DOHH2 (cell line): Measurements from ENCODE around the gene TNFSF8.

Experiments
- H3F3A ChIP-seq: fragments of 200-600 bp; sonication (generic), shearing (Covaris generic); 2 replicates; pipeline ENCODE4 v1.6.0; 2016; ENCODE audit warnings: antibody characterized with exemption, mild to moderate bottlenecking; ENCODE audit not compliant: control insufficient read depth, insufficient read depth
- H3K27ac ChIP-seq: fragments of 200-600 bp; sonication (generic); 2 replicates; pipeline ENCODE4 v1.5.1; 2014; ENCODE audit warnings: low read depth, mild to moderate bottlenecking, low read length, moderate library complexity
- H3K27me3 ChIP-seq: fragments of 200-600 bp; sonication (generic); 2 replicates; pipeline ENCODE4 v1.6.1; 2014; ENCODE audit warnings: mild to moderate bottlenecking, low read length, mixed read lengths; ENCODE audit not compliant: control insufficient read depth
- H3K36me3 ChIP-seq: fragments of 200-600 bp; sonication (generic); 2 replicates; pipeline ENCODE4 v1.6.1; 2014; ENCODE audit warnings: mild to moderate bottlenecking, low read length, moderate library complexity, mixed read lengths; ENCODE audit not compliant: control insufficient read depth
- H3K4me1 ChIP-seq: fragments of 200-600 bp; sonication (generic); 2 replicates; pipeline ENCODE4 v1.6.1; 2014; ENCODE audit warnings: mild to moderate bottlenecking, low read length, mixed read lengths; ENCODE audit not compliant: control insufficient read depth
- H3K4me2 ChIP-seq: fragments of 200-600 bp; sonication (generic); 2 replicates; pipeline ENCODE4 v1.6.0; 2014; ENCODE audit warnings: mild to moderate bottlenecking, low read length, moderate library complexity
- H3K4me3 ChIP-seq: fragments of 200-600 bp; sonication (generic); 2 replicates; pipeline ENCODE4 v1.5.1; 2014; ENCODE audit warnings: mild to moderate bottlenecking, low read length, mixed read lengths
- H3K79me2 ChIP-seq: fragments of 200-600 bp; sonication (generic); 2 replicates; pipeline ENCODE4 v1.6.1; 2014; ENCODE audit warnings: mild to moderate bottlenecking, low read length, mixed read lengths; ENCODE audit not compliant: control insufficient read depth
- H3K9me2 ChIP-seq: fragments of 200-600 bp; sonication (generic); replicated peaks from 2 replicates; pipeline ENCODE4 v1.6.1; 2014; ENCODE audit warnings: mild to moderate bottlenecking, low read length, mixed read lengths; ENCODE audit not compliant: control insufficient read depth
- H3K9me3 ChIP-seq: fragments of 200-600 bp; sonication (generic); 2 replicates; pipeline ENCODE4 v1.6.1; 2014; ENCODE audit warnings: antibody characterized with exemption, low read length, mixed read lengths; ENCODE audit not compliant: control insufficient read depth, insufficient read depth
- H4K20me1 ChIP-seq: fragments of 200-600 bp; sonication (generic); 2 replicates; pipeline ENCODE4 v1.6.0; 2014; ENCODE audit warnings: low read depth, mild to moderate bottlenecking, antibody characterized with exemption, low read length, moderate library complexity; ENCODE audit not compliant: control insufficient read depth, insufficient read depth
- CTCF ChIP-seq: fragments of 200-600 bp; sonication (generic); IDR thresholded peaks from one replicate; pipeline ENCODE4 v1.5.1; 2014; ENCODE audit warnings: antibody characterized with exemption, mild to moderate bottlenecking, low read depth, low read length; ENCODE audit not compliant: poor library complexity, severe bottlenecking
- EZH2phosphoT487 ChIP-seq: fragments of 200-600 bp; sonication (generic); IDR thresholded peaks from 2 replicates; pipeline ENCODE4 v1.6.1; 2017; ENCODE audit warnings: borderline replicate concordance, mild to moderate bottlenecking, antibody characterized with exemption, low read length, moderate library complexity, mixed read lengths

Gene TNFSF8

DNA sequence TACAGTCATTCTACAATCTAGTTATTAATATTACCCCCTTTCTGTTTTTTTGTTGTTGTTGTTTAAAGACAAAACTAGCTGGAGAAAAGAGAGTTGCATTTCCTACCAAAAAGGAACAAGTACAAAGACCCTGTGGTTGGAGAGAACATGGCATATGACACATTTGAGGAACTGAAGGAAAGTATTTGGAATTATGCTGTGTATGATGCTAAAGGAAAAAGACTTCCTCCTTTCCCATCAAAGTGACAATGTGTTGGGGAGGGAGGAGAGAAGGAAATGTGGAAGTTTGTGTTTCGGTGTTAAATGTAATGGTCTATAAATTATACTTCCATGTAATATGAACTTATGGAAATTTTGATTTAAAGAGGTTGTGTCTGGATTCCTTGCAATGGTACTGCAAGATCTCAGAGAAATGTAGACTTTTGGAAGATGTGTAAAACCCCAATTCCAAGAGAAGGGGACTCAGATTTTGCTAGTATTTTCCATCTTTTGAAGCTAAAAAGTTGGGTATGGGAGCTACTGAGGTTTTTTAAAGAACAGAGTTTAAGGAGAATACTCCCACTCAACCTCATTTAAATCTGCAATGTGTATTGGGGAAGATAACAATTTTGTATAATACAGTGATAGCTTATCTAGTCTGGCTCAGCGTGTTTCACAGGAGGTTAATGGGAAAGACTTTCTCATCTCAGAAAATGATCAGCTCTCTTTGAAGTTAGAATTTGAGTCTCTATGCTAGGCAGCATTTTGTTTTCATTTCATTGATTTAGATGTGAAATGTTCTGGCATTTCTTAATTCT is 15.4 kb upstream of the TNFSF8 start:
- Histone ChIP-seq H3K79me2 (no peaks in the 10 kb centered on the region), H3K4me3 (no peak overlapping the region), H3K4me1 (peaks cover 35% of the 10 kb centered on the region), H3K27me3 (no peaks in the 10 kb centered on the region), H3F3A (0 out of 2 replicates have a peak, but pooled peaks cover 4% of the 10 kb centered on the region), H3K27ac (peak overlapping the region; percentile 54; the same call in 1 of the 2 replicates), H4K20me1 (no peaks in the 10 kb centered on the region), H3K9me2 (no peaks in the 10 kb centered on the region), H3K36me3 (no peaks in the 10 kb centered on the region), H3K4me2 (peak overlapping the region; percentile 60), H3K9me3 (no peaks in the 10 kb centered on the region)
- no peak for TF ChIP-seq EZH2phosphoT487
- no peak for TF ChIP-seq CTCF

DNA sequence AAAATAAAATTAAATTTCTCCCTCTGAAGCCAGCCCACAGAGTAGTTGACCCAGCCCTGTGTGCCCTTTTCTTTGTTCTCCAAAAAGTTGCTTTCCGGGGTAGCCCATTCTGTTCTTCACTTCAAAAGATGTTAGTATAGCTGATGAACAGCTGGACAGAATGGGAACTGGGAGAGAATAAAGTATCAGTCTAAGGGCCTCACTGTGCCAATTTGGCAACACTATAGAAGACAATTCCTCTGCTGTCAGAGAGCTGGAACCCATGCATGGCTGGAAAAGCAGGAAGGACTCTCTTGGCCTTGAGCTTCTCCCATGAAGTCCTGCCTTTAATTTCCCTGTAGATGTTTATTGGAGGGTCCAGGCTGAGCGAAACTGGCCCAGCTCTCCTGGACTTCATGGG is 11.0 kb upstream of the TNFSF8 start:
- no peak overlapping the region for H3K27ac ChIP-seq
- H3K4me1 ChIP-seq, result peaks cover 23% of the 10 kb centered on the region
- no peaks in the 10 kb centered on the region for H3K79me2 ChIP-seq
- no peaks in the 10 kb centered on the region for H4K20me1 ChIP-seq
- no peaks in the 10 kb centered on the region for H3K9me2 ChIP-seq
- no peak overlapping the region for H3K4me2 ChIP-seq
- no peaks in the 10 kb centered on the region for H3K9me3 ChIP-seq
- H3F3A ChIP-seq, result no peaks in the 10 kb centered on the region
- H3K4me3 ChIP-seq, result no peak overlapping the region
- no peak for TF ChIP-seq CTCF
- no peak for TF ChIP-seq EZH2phosphoT487
- H3K36me3 ChIP-seq, result no peaks in the 10 kb centered on the region
- no peaks in the 10 kb centered on the region for H3K27me3 ChIP-seq

DNA sequence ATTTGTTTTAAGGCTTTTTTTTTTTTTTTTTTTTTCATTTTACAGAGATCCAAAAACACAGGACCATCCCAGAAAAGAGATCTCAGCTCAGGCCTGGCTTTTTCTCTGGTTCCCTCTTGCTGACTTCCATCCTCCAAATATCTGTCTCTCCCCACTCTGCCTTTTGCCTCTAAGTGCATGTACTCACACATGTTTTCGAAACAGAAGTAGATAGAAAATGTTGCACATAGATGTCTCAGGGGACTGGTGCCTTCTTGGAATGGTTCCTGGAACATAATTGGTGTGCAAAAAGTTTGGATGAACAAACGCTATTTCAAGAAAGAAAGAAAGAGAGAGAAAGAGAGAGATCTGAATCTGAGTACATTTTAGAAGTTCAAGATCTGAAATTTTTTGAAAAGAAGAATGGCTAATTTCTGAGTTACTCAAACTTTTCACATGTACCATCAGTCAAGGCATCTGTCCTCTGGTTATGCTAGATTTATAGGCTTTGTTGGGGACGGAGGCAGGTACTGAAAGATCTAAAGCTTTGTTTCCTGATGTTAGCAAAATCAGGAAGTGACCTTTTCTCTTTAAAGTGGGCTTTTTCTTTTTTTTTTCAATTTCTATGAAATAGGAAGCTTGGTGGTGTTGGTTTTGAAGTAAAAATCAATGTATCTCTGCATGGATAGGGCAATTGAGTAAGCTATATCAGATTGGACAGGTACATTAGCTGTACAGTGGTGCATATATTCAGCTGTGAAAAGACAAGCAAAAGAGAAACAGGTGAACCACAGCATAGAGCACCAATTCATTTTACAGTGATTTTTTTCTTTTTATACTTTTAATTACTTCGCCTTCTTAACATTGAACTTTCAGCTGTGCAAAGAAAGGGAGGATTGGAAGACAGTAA is 8.5 kb upstream of the TNFSF8 start:
- H3K9me3 ChIP-seq, result no peaks in the 10 kb centered on the region
- H3K79me2 ChIP-seq, result no peaks in the 10 kb centered on the region
- H3K27me3 ChIP-seq, result no peaks in the 10 kb centered on the region
- peaks cover 14% of the 10 kb centered on the region for H3K4me1 ChIP-seq
- no peaks in the 10 kb centered on the region for H3K36me3 ChIP-seq
- H3K9me2 ChIP-seq, result no peaks in the 10 kb centered on the region
- no peak overlapping the region for H3K27ac ChIP-seq
- TF ChIP-seq EZH2phosphoT487 (no peak), CTCF (no peak)
- peak overlapping the region; percentile 46 for H3K4me2 ChIP-seq
- H3F3A ChIP-seq, result no peaks in the 10 kb centered on the region
- H3K4me3 ChIP-seq, result no peak overlapping the region
- no peaks in the 10 kb centered on the region for H4K20me1 ChIP-seq
